ENCODE measurements around the gene PLEKHA4. TPM values are rescaled to one million over a fixed set of nuclear protein-coding genes. Genes with fewer than 3 reads are reported as not detected.
A peak's percentile ranks its signal among the peaks of the same experiment; 100 is the strongest.
"Not testable (repeated sequence)": the region's sequence is repeated elsewhere in the genome, so short reads cannot be mapped to it uniquely, and the experiment has no call there.

The PLEKHA4 gene, protein sequence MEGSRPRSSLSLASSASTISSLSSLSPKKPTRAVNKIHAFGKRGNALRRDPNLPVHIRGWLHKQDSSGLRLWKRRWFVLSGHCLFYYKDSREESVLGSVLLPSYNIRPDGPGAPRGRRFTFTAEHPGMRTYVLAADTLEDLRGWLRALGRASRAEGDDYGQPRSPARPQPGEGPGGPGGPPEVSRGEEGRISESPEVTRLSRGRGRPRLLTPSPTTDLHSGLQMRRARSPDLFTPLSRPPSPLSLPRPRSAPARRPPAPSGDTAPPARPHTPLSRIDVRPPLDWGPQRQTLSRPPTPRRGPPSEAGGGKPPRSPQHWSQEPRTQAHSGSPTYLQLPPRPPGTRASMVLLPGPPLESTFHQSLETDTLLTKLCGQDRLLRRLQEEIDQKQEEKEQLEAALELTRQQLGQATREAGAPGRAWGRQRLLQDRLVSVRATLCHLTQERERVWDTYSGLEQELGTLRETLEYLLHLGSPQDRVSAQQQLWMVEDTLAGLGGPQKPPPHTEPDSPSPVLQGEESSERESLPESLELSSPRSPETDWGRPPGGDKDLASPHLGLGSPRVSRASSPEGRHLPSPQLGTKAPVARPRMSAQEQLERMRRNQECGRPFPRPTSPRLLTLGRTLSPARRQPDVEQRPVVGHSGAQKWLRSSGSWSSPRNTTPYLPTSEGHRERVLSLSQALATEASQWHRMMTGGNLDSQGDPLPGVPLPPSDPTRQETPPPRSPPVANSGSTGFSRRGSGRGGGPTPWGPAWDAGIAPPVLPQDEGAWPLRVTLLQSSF
- 9.8 TPM for polyA plus RNA-seq (2012; ENCODE audit: low read depth, missing spikeins)

DNA sequence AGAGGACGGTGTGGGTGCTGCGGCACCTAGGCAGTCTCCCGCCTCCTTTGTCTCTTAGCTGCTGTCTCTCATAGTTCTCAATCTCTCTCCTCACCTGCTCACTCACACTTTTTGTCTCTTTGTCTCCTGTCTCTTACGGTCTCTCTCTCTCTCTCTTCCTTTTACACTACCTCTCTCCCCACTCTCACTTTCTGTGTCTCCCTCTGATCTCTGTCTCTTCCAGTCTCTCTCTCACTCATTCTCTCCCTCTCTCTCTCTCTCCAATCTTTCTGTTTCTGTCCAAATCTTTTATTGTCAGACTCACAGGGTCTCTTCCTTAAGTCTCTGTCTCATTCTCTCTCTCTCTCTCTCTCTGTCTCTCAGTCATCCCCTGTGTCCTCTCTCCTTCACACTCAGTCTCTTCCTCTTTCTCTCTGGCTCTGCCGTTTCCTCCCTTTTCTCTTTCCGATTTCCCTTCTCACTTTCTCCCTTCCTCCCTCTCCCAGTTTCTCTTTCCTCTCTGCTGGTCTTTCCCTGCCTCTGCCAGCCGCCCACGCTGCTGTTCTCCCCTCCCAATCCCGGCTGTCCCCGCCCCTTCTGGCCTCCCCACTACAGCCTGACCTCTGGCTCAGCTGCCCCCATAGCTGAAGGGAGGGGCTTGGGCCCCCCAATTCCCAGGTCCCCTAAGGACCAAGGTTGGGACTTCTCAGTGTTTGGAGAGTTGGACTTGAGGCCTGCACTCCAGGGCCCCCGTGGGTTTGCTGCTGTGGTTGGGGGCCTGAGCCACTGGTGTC lies at the start of gene PLEKHA4:
Gene PLEKHA4 (minus strand): TSS at position 504 of the 773 bp plus-strand sequence. CDS start 997 bp downstream, outside the sequence.
- no peak for DNase-seq (ENCODE audit: insufficient read length, low spot score)
- TF ChIP-seq SPI1 (IDR thresholded peaks at IDR 0.05; ENCODE audit: low read depth, low read length) (peak; percentile 30; the same call in 1 of the 2 replicates), PAX5 (IDR thresholded peaks at IDR 0.05; ENCODE audit: insufficient read depth, low read length, severe bottlenecking) (no peak)
- FAIRE-seq: no peak

DNA sequence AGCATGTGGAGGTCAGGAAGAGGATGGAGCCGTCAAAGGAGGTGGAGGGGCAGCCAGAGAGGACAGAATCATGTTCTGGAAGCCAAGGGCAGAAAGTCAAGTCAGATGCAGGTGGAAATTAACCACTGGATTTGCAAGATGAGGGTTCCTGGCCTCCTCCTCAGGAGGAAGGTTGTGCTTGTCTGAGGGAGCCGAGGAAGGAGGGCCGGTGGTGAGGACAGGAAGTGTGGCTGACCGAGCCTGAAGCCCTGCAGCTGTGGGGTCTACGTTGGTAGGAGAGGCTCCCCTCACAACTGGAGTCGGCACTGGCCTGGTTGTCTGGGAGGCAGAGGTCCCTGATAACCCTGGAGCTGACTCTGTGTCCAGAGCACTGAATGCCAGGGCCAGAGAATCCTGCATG lies 49.7 kb upstream of the PLEKHA4 start:
- FAIRE-seq (peak; percentile 64), DNase-seq (ENCODE audit: insufficient read length, low spot score) (no peak)
- TF ChIP-seq PAX5 (IDR thresholded peaks at IDR 0.05; ENCODE audit: insufficient read depth, low read length, severe bottlenecking) (no peak), SPI1 (IDR thresholded peaks at IDR 0.05; ENCODE audit: low read depth, low read length) (no peak), POLR2A (IDR thresholded peaks at IDR 0.05; ENCODE audit: low read depth, low read length) (no peak), POLR2AphosphoS5 (IDR thresholded peaks at IDR 0.05; ENCODE audit: low read depth, low read length) (no peak), TAF1 (IDR thresholded peaks at IDR 0.05; ENCODE audit: low read depth, low read length) (no peak), POU2F2 (IDR thresholded peaks at IDR 0.05; ENCODE audit: low read depth, low read length) (no peak)

DNA sequence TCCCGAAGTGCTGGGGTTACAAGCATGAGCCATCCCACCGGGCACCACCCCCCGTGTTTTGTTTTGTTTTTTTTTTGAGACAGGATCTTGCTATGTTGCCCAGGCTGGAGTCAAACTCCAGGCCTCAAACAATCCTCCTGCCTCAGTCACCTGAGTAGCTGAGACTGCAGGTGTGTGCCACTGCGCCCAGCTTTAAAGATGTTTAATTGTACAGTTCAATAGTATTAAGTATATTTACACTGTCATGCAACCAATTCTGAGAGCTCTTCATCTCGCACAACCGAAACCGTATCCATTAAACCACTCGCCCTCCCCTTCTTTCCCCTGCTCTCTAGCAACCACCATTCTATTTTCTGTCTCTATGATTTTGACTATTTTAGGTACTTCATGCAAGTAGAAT lies 47.3 kb upstream of the PLEKHA4 start:
- no peak for DNase-seq (ENCODE audit: insufficient read length, low spot score)
- no peak for FAIRE-seq
- no peak for TF ChIP-seq TAF1 (IDR thresholded peaks at IDR 0.05; ENCODE audit: low read depth, low read length)
- TF ChIP-seq POU2F2 (IDR thresholded peaks at IDR 0.05; ENCODE audit: low read depth, low read length): no peak
- no peak for TF ChIP-seq POLR2A (IDR thresholded peaks at IDR 0.05; ENCODE audit: low read depth, low read length)
- TF ChIP-seq SPI1 (IDR thresholded peaks at IDR 0.05; ENCODE audit: low read depth, low read length): no peak
- no peak for TF ChIP-seq PAX5 (IDR thresholded peaks at IDR 0.05; ENCODE audit: insufficient read depth, low read length, severe bottlenecking)
- TF ChIP-seq POLR2AphosphoS5 (IDR thresholded peaks at IDR 0.05; ENCODE audit: low read depth, low read length): no peak

DNA sequence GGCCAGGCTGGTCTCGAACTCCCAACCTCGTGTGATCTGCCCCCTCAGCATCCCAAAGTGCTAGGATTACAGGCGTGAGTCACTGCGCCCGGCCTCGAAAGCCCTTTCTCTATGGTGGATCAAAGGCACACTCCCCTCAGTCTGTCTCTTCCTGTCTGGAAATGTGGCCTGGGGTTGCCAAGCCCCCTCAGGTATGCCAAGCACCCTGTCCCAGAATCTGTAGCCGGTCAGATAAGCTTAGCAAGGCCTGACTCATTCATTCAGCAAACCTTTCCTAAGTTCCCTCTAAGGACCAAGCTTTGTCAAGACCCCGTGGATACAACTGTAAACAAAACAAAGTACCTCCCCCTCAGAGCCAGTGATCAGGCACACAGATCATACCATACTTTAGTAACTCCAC lies 45.8 kb upstream of the PLEKHA4 start:
- TF ChIP-seq PAX5 (IDR thresholded peaks at IDR 0.05; ENCODE audit: insufficient read depth, low read length, severe bottlenecking) (no peak), POLR2A (IDR thresholded peaks at IDR 0.05; ENCODE audit: low read depth, low read length) (no peak), POLR2AphosphoS5 (IDR thresholded peaks at IDR 0.05; ENCODE audit: low read depth, low read length) (no peak), TAF1 (IDR thresholded peaks at IDR 0.05; ENCODE audit: low read depth, low read length) (no peak), SPI1 (IDR thresholded peaks at IDR 0.05; ENCODE audit: low read depth, low read length) (no peak), POU2F2 (IDR thresholded peaks at IDR 0.05; ENCODE audit: low read depth, low read length) (no peak)
- no peak for DNase-seq (ENCODE audit: insufficient read length, low spot score)
- no peak for FAIRE-seq

DNA sequence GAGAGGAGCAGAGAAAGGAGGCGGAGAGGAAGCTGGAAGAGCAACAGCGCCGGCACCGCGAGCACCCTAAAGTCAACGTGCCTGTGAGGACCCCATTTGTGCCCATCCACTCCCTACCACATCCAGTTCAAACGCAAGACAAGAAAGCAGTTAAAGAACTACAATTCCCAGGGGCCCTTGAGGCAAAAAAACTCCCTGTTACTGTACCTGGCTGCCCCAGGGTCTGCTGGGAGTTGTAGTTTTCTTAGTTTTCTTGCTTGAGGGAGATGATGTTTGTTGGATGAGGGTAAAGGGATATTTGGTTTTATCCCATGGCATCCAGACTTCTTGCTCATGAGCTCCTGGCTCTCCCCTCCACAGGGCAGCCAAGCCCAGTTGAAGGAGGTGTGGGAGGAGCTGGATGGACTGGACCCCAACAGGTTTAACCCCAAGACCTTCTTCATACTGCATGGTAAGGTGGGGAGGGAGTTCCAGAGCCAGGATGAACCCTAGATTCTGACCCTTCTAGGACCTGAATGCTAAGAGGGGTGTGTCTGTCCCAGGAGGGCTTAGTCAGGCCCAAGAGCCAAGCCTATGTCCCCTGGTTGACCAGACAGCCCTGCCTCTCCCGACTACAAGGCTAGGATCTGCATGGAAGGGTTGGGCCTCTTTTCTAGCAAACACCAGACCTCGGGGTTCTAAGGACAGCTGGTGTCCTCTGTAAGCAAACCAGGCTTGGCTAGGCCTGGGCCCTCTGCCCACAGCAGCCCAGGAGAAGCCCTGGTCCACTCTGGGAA lies 44.9 kb upstream of the PLEKHA4 start:
- no peak for TF ChIP-seq SPI1 (IDR thresholded peaks at IDR 0.05; ENCODE audit: low read depth, low read length)
- no peak for TF ChIP-seq POU2F2 (IDR thresholded peaks at IDR 0.05; ENCODE audit: low read depth, low read length)
- TF ChIP-seq POLR2AphosphoS5 (IDR thresholded peaks at IDR 0.05; ENCODE audit: low read depth, low read length): no peak
- no peak for TF ChIP-seq POLR2A (IDR thresholded peaks at IDR 0.05; ENCODE audit: low read depth, low read length)
- TF ChIP-seq TAF1 (IDR thresholded peaks at IDR 0.05; ENCODE audit: low read depth, low read length): no peak
- no peak for TF ChIP-seq PAX5 (IDR thresholded peaks at IDR 0.05; ENCODE audit: insufficient read depth, low read length, severe bottlenecking)
- no peak for FAIRE-seq
- DNase-seq (ENCODE audit: insufficient read length, low spot score): no peak

DNA sequence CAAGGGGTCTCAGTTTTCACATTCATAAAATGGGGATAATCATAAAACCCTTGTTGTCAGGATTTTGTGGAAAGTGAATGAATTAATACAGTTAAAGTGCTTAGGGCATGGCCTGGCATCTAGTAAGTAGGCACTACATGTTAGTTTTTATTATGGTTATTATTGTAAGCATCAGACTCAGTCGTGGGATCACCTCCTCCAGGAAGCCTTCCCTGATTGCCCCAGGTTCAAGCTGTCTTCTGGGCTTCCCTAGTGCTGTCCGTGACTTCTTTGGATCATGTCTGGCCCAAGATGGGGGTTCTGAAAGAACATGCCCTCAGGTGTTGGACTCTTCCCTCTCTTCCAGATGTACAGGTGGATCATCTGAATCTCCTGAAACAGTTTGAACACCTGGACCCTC lies 42.4 kb upstream of the PLEKHA4 start:
- DNase-seq (ENCODE audit: insufficient read length, low spot score): no peak
- TF ChIP-seq TAF1 (IDR thresholded peaks at IDR 0.05; ENCODE audit: low read depth, low read length) (no peak), POLR2A (IDR thresholded peaks at IDR 0.05; ENCODE audit: low read depth, low read length) (no peak)
- no peak for FAIRE-seq

DNA sequence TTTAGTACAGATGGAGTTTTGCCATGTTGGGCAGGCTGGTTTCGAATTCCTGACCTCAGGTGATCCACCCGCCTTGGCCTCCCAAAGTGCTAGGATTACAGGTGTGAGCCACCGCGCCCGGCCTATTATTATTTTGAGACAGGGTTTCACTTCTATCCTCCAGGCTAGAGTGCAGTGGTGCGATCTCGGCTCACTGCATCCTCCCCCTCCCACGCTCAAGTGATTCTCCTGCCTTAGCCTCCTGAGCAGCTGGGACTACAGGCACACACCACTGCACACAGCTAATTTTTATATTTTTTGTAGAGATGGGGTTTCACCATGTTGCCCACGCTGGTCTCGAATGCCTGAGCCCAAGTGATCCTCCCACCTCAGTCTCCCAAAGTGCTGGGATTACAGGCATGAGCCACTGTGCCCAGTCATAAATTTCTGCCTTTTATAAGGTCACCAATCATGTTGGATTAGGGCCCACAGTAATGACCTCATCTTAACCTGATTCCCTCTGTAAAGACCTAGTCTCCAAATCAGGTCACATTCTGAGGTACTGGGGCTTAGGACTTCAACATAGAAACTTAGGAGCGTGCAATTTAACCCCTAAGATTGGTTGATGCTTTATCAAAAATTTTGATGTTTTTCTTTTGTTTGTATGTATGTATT lies 41.1 kb upstream of the PLEKHA4 start:
- FAIRE-seq: peak; percentile 91
- peak; percentile 46 for TF ChIP-seq PAX5 (IDR thresholded peaks at IDR 0.05; ENCODE audit: insufficient read depth, low read length, severe bottlenecking)
- DNase-seq (ENCODE audit: insufficient read length, low spot score): not testable (repeated sequence)

DNA sequence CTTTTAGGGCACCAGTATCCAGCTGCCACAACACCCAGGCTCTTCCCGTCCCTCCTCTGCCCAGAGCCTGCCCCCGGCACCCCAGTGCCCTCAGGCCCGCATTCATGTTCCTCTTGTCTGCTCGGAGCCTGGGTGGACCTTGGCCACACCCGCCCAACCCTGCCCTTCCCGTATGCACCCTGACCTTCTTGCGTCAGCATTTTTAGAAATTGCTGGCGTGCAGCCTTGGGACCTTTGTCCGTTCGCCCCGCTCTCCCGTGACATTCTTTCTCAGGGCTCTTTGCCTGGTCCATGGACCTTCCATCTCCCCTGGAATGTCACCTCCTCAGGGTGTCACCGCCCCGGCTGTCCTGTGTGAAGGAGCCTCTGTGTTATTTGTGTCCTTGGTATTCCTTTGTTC lies 39.3 kb upstream of the PLEKHA4 start:
- DNase-seq (ENCODE audit: insufficient read length, low spot score): no peak
- FAIRE-seq: no peak
- TF ChIP-seq TAF1 (IDR thresholded peaks at IDR 0.05; ENCODE audit: low read depth, low read length) (no peak), POLR2AphosphoS5 (IDR thresholded peaks at IDR 0.05; ENCODE audit: low read depth, low read length) (no peak), PAX5 (IDR thresholded peaks at IDR 0.05; ENCODE audit: insufficient read depth, low read length, severe bottlenecking) (no peak), SPI1 (IDR thresholded peaks at IDR 0.05; ENCODE audit: low read depth, low read length) (no peak), POU2F2 (IDR thresholded peaks at IDR 0.05; ENCODE audit: low read depth, low read length) (no peak), POLR2A (IDR thresholded peaks at IDR 0.05; ENCODE audit: low read depth, low read length) (no peak)
